Fibroblast of skin of right quadriceps (primary cell): ENCODE measurements around the gene SPDYC.

ENCODE experiments used
- DNase-seq: peaks from one replicate; pipeline ENCODE4 v3.0.0-alpha.2; 2013

Gene SPDYC

GRCh38 chr11:65170058-65170534 is at the start of gene SPDYC:
Gene SPDYC (plus strand): TSS chr11:65170233. CDS start chr11:65171358, 1,125 bp downstream.
- no peak for DNase-seq

GRCh38 chr11:65120831-65121230 is 49.2 kb upstream of the SPDYC start:
- DNase-seq, result no peak

- no peak for DNase-seq
Measured at GRCh38 chr11:65121447-65121864, 48.6 kb upstream of the SPDYC start.

- peak; percentile 94 for DNase-seq
Measured at GRCh38 chr11:65121865-65122696, 48.0 kb upstream of the SPDYC start, which contains the start of the genes FAU and MRPL49. Gene FAU (minus strand): TSS chr11:65122134. CDS start chr11:65121813, 321 bp downstream. Gene MRPL49 (plus strand): TSS chr11:65122321. CDS start chr11:65122347, 26 bp downstream.

GRCh38 chr11:65124480-65125196 is 45.4 kb upstream of the SPDYC start:
- DNase-seq, result no peak

GRCh38 chr11:65125197-65126056 is 44.6 kb upstream of the SPDYC start:
- DNase-seq, result no peak

- no peak for DNase-seq
Measured at GRCh38 chr11:65126624-65127274, 43.3 kb upstream of the SPDYC start.

GRCh38 chr11:65127473-65128181 is 42.4 kb upstream of the SPDYC start:
- DNase-seq, result no peak

GRCh38 chr11:65128182-65129145 is 41.6 kb upstream of the SPDYC start:
- DNase-seq, result no peak

GRCh38 chr11:65129649-65130441 is 40.2 kb upstream of the SPDYC start:
- DNase-seq, result no peak

- DNase-seq, result no peak
Measured at GRCh38 chr11:65130631-65131416, 39.2 kb upstream of the SPDYC start.

- no peak for DNase-seq
Measured at GRCh38 chr11:65131417-65131776, 38.6 kb upstream of the SPDYC start.

- DNase-seq, result no peak
Measured at GRCh38 chr11:65131895-65132237, 38.2 kb upstream of the SPDYC start.

GRCh38 chr11:65132238-65132987 is 37.6 kb upstream of the SPDYC start:
- DNase-seq, result no peak

- no peak for DNase-seq
Measured at GRCh38 chr11:65132988-65133700, 36.9 kb upstream of the SPDYC start.

GRCh38 chr11:65133724-65134123 is 36.3 kb upstream of the SPDYC start:
- no peak for DNase-seq

- peak; percentile 88 for DNase-seq
Measured at GRCh38 chr11:65134240-65134951, 35.6 kb upstream of the SPDYC start, which contains the start of gene SYVN1. Gene SYVN1 (minus strand): TSS chr11:65134519. CDS start chr11:65133601, 918 bp downstream.
